Ascending aorta (tissue), 1 donor: Measurements from ENCODE around the gene SNRPD3. TPM values are rescaled to one million over a fixed set of nuclear protein-coding genes. Genes with fewer than 3 reads are reported as not detected.

Experiments used
- total RNA-seq: library from RNA; depleted of rRNA; stranded (reverse); fragments of >200 nt; gene quantifications from one replicate; pipeline ENCODE4 v1.1.0, GENCODE V29; 2016

SNRPD3 gene
- total RNA-seq, 1 donor from 2014 or later: 113 TPM

Other genes with a start within 250 kb of the SNRPD3 start
- gene ADORA2A, start 128.4 kb upstream of the SNRPD3 start, total RNA-seq: 14.7 TPM
- not detected for gene UPB1, start 60.7 kb upstream of the SNRPD3 start, total RNA-seq
- 80.0 TPM for gene GUCD1, start 861 bp upstream of the SNRPD3 start, total RNA-seq
- 22.7 TPM for gene LRRC75B, start 37.1 kb downstream of the SNRPD3 start, total RNA-seq
- gene GGT1, start 47.2 kb downstream of the SNRPD3 start, total RNA-seq: not detected
- not detected for gene PIWIL3, start 218.7 kb downstream of the SNRPD3 start, total RNA-seq